GM12801 (cell line): ENCODE measurements around the gene SPAG16.

Experiments
- CTCF ChIP-seq: IDR thresholded peaks from one replicate; pipeline ENCODE4 v1.5.1; 2011; ENCODE audit warnings: control low read depth; ENCODE audit not compliant: insufficient read length; ENCODE audit errors: extremely low read depth

Gene SPAG16

GRCh38 chr2:214156971-214157370 lies 872.7 kb downstream of the SPAG16 start:
- no peak for TF ChIP-seq CTCF

- no peak for TF ChIP-seq CTCF
Measured at GRCh38 chr2:214158851-214159250, 874.6 kb downstream of the SPAG16 start.

GRCh38 chr2:214169281-214169680 lies 885.0 kb downstream of the SPAG16 start:
- no peak for TF ChIP-seq CTCF

- no peak for TF ChIP-seq CTCF
Measured at GRCh38 chr2:214169736-214170135, 885.5 kb downstream of the SPAG16 start.

- TF ChIP-seq CTCF: no peak
Measured at GRCh38 chr2:214174563-214174962, 890.3 kb downstream of the SPAG16 start.

- TF ChIP-seq CTCF: no peak
Measured at GRCh38 chr2:214180071-214180470, 895.8 kb downstream of the SPAG16 start.

GRCh38 chr2:214180686-214181085 lies 896.4 kb downstream of the SPAG16 start:
- no peak for TF ChIP-seq CTCF

GRCh38 chr2:214184461-214184860 lies 900.2 kb downstream of the SPAG16 start:
- TF ChIP-seq CTCF: no peak
